ENCODE measurements around the gene LCORL.
"Not testable (repeated sequence)": the region's sequence is repeated elsewhere in the genome, so short reads cannot be mapped to it uniquely, and the experiment has no call there.

The LCORL gene

GRCh38 chr4:17930256-17930655, 91.3 kb downstream of the LCORL start:
- DNase-seq (ENCODE audit: low spot score) = no peak

GRCh38 chr4:17924189-17924588, 97.4 kb downstream of the LCORL start:
- no peak for DNase-seq (ENCODE audit: low spot score)

- no peak for DNase-seq (ENCODE audit: low spot score)
Measured at GRCh38 chr4:17921451-17921850, 100.1 kb downstream of the LCORL start.

- no peak for DNase-seq (ENCODE audit: low spot score)
Measured at GRCh38 chr4:17920681-17921080, 100.9 kb downstream of the LCORL start.

- no peak for DNase-seq (ENCODE audit: low spot score)
Measured at GRCh38 chr4:17915439-17915838, 106.1 kb downstream of the LCORL start.

- DNase-seq (ENCODE audit: low spot score) = no peak
Measured at GRCh38 chr4:17912011-17912410, 109.5 kb downstream of the LCORL start.

- no peak for DNase-seq (ENCODE audit: low spot score)
Measured at GRCh38 chr4:17911608-17912007, 109.9 kb downstream of the LCORL start.

GRCh38 chr4:17898553-17899055, 123.0 kb downstream of the LCORL start:
- no peak for DNase-seq (ENCODE audit: low spot score)

GRCh38 chr4:17895481-17895880, 126.1 kb downstream of the LCORL start:
- no peak for DNase-seq (ENCODE audit: low spot score)

GRCh38 chr4:17894421-17894820, 127.1 kb downstream of the LCORL start:
- no peak for DNase-seq (ENCODE audit: low spot score)

- no peak for DNase-seq (ENCODE audit: low spot score)
Measured at GRCh38 chr4:17889692-17890091, 131.9 kb downstream of the LCORL start.

- no peak for DNase-seq (ENCODE audit: low spot score)
Measured at GRCh38 chr4:17884511-17884910, 137.0 kb downstream of the LCORL start.

- DNase-seq (ENCODE audit: low spot score) = no peak
Measured at GRCh38 chr4:17884063-17884462, 137.5 kb downstream of the LCORL start.

GRCh38 chr4:17877661-17878060, 143.9 kb downstream of the LCORL start:
- no peak for DNase-seq (ENCODE audit: low spot score)

GRCh38 chr4:17876943-17877342, 144.6 kb downstream of the LCORL start:
- no peak for DNase-seq (ENCODE audit: low spot score)

- no peak for DNase-seq (ENCODE audit: low spot score)
Measured at GRCh38 chr4:17875402-17876070, 146.0 kb downstream of the LCORL start.

- DNase-seq (ENCODE audit: low spot score) = no peak
Measured at GRCh38 chr4:17869327-17869726, 152.2 kb downstream of the LCORL start.

- no peak for DNase-seq (ENCODE audit: low spot score)
Measured at GRCh38 chr4:17867276-17867675, 154.3 kb downstream of the LCORL start.

- DNase-seq (ENCODE audit: low spot score) = no peak
Measured at GRCh38 chr4:17866810-17867209, 154.7 kb downstream of the LCORL start.

- no peak for DNase-seq (ENCODE audit: low spot score)
Measured at GRCh38 chr4:17865866-17866363, 155.6 kb downstream of the LCORL start.

GRCh38 chr4:17861906-17862305, 159.6 kb downstream of the LCORL start:
- DNase-seq (ENCODE audit: low spot score) = not testable (repeated sequence)

GRCh38 chr4:17859793-17860406, 161.7 kb downstream of the LCORL start:
- DNase-seq (ENCODE audit: low spot score) = no peak

- DNase-seq (ENCODE audit: low spot score) = no peak
Measured at GRCh38 chr4:17854036-17854435, 167.5 kb downstream of the LCORL start.

- no peak for DNase-seq (ENCODE audit: low spot score)
Measured at GRCh38 chr4:17851959-17852358, 169.6 kb downstream of the LCORL start.
